HG03139 (cell line): Measurements from ENCODE around the gene EXOC2.
"Not testable (repeated sequence)": the region's sequence is repeated elsewhere in the genome, so short reads cannot be mapped to it uniquely, and the experiment has no call there.

Source experiments
- ATAC-seq: cut with Tn5 transposase; IDR thresholded peaks from one replicate; pipeline ENCODE4 v1.9.1; 2021; ENCODE audit not compliant: unreplicated experiment

EXOC2 gene

GRCh38 chr6:589090-589489 lies 103.8 kb downstream of the EXOC2 start:
- no peak for ATAC-seq

DNA sequence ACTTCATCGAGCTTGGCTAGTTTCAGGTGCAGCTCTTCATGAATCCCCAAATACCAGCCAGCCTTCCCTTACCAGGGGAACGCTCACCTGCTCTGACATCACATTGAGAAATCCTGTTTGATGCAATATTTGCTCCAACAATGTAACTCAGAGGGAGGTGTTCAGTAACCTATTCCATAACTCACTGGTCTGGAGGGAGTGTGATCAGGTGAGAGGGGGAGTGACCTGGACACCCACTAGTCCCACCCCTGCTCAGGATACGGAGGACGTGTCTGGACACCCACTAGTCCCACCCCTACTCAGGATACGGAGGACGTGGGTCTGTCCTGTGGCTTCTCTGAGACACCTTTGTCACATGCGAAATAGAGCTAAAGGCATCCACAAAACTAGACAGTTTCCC lies 106.4 kb downstream of the EXOC2 start:
- ATAC-seq, result no peak

DNA sequence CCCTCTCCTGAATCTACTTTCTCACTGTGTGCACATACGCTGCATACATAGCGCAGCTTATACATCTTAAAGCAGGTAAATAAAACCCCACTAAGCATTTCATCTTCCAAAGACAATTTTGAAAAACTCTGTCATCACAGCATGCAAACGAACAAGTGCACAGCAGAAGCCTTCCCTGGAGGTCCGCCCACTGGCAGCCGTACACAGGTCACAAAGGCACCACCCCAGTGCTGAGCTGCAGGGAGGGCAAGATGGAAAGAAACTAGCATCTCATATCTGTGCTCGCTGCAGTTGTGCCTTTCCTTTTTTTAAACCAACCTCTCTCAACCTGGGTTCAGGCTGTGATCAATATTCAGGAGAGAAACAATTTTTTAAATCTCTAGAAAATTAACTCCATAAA lies 109.3 kb downstream of the EXOC2 start:
- ATAC-seq, result no peak

- no peak for ATAC-seq
These were observed 109.8 kb downstream of the EXOC2 start for GRCh38 chr6:583116-583515.

- ATAC-seq, result no peak
These were observed 110.6 kb downstream of the EXOC2 start for GRCh38 chr6:582370-582769.

GRCh38 chr6:579339-579738 lies 113.6 kb downstream of the EXOC2 start:
- no peak for ATAC-seq

DNA sequence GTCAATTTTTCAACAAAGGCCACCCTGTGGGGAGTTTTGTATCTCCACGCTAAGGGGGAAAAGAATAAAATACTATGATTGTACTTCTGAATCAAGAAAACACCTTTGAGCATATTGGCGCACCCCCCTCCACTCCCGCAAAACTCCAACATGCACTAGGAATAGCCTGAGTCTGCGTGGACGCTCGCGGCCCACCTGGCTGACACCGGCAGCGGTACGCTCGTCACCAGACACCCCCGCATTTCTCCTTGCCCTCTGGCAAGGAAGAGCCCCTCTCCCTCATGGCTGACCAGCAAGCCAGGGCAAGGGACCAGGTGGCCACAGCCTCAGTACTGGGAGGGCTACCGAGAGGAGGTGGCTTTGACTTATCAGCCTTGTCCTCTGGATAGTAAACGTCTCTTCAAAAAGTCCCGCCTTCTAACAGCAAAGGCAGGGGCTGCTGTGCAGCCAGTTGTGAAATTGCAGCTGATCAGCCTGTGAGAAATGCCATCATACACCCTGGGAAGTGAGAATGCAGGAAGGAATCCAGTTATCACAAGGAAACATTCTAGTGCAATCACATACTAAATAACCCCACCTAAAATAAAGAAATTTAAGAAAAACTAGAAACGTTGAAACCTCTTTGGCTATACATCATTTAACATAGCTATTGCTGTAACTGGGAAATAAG lies 120.2 kb downstream of the EXOC2 start:
- ATAC-seq, result no peak

DNA sequence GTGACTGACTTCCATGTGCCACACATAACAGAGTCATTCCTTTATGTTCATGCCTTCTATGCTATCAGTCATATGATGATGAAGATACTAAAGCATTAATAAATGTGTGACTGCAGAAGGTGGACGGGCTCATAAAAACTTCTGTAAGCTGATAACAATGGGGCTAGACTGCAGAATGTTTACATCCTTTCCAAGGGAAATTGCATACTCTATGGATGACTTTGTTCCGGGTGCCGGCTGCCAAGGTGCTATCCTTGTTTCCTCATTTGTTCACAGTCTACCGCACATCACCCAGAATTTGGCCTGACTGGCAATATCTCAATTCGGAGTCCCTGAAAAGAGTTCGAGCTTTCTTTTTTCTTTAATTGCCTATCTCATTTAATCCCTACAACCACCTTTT lies 121.0 kb downstream of the EXOC2 start:
- ATAC-seq, result no peak

DNA sequence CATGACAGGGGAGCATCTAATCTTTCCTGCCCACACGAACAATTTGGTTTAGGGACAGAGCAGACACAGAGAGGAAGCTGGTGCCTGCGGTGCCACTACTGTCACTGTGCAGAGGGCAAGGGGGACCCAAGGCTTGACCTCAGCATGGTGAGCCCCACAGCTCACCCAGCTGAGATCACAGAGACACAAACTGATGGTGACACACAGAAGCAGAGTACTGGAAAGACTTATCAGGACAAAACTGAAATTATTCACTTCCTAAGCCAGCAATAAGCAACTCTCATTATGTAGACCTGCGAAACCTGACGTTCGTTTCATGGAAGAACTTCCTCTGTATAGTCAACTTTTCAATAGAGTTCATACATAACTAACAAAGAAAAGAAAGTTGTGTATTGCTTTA lies 122.1 kb downstream of the EXOC2 start:
- no peak for ATAC-seq

DNA sequence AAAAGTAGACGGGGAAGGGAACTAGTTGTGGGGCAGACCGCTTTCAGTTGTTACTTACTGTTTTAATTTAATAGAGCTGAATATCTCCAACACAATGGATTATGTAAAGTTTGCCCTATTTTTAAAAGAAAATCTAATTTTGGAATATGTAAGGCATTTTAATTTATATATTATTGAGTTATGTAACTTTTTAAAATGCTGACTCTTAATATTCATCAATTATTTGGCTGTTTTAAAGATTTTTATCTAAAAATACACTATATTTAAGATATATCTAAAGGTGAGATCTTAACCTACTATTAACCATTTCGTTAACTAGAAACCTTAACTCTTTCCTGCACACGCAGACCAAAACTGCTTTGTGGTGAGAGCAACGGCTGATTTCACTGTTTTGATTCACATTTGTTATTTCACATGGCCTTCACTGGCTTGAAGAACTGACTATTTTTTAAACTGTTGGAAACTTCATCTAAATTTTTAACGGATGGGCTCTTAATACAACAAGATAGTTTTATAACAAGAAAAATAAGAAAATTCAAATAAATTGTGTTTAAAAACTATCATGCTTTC lies 123.9 kb downstream of the EXOC2 start:
- ATAC-seq, result no peak

DNA sequence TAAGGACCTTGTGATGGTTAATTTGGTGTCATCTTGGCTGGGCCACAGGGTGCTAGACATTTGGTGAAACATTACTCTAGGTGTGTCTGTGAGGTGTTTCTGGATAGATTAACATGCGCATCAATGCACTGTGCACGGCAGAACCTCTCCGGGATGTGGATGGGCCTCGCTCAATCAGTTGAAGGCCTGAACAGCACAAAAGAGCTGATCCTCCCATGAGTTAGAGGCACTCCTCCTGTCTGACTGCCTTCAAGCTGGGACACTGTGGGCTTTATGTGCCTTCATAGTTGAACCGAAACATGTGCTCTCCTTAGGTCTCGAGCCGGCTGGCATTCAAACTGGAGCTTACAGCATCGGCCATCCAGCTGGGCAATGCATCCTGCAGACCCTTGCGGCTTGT lies 124.9 kb downstream of the EXOC2 start:
- ATAC-seq, result no peak

DNA sequence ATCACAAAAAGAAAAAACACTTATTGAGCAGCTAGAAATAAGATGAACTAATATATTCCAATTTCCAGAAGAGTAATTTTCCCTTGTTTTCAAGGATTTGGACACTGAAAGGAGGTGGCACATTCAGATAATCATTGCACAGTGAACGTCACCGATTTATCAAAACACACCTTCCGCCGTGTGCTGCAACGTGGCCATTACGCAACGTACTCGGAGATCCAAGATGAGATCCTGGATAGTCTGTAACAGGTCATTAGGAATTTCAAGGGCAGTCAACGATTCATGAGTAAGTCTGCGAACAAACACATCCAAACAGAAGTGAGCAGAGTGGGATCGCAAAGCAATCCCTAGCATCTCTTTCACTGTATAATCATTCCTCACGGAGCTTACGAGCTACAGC lies 129.1 kb downstream of the EXOC2 start:
- no peak for ATAC-seq

DNA sequence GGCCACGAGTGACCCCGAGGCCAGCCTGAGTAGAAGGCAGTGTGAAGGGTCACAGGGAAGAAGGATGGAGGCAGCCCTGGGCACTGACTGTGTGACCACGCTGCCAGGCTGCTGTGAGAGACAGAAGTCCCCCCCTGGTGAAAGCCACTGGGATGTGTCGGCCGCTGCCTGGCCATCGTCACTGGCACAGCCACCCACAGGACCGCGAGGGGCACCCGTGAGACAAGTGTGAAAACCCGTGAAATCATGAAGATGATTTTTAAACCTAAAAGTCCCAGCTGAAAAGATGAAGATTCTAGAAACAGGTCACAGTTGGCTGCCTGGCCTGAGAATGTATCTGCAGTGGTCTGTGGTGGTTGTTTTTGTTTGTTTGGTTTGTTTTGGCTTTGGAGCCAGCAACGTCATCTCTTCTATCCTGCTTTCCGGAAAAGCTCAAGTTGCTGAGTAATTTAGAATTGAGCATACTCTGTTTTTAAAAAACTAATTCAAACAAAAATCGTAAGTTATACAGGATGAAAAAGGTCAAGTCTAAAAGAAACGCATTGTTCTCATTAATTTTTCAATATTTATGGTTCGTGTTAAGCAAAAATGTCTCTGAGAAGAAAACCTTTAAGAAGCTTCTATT lies 130.8 kb downstream of the EXOC2 start:
- ATAC-seq, result no peak

GRCh38 chr6:561335-561734 lies 131.6 kb downstream of the EXOC2 start:
- ATAC-seq, result not testable (repeated sequence)

GRCh38 chr6:558959-559358 lies 134.0 kb downstream of the EXOC2 start:
- ATAC-seq, result no peak

DNA sequence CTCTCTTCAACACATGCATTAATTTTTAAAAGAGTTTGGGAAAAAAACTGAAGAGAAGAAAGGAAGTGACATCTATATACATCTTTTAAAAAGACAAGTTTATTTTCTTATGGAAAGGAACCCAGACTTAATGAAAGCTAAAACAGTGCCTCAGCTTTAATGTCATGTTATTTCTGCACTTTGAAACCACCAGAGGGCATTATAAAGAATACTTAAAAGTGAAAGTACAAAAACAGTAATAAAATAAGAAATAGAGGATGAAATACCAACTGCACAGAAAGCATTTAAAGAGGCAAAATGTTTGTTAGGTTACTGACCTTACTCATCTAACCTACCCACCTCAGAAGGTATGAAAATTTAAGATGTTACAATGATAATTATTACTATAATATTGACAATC lies 134.8 kb downstream of the EXOC2 start:
- no peak for ATAC-seq

- no peak for ATAC-seq
These were observed 141.0 kb downstream of the EXOC2 start for GRCh38 chr6:551829-552350.

GRCh38 chr6:551405-551804 lies 141.5 kb downstream of the EXOC2 start:
- no peak for ATAC-seq

DNA sequence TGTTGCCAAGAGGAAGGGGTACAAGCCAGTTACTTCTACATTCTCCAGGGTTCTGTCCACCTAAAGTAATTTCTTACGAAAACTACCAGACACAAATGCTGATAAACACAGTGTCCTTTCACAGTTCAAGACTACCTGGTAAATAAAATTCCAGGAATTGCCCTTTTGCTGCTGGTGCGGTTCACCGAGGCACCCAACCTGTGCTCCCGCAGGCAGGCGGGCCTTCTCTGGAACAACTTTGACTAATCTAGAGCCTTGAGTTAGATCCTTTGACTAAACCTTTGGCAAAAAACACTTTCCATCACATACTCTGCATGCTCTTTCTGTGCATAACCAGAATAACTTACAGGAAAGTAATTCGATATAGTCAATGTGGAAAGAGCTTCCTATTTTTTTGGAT lies 143.0 kb downstream of the EXOC2 start:
- ATAC-seq, result no peak

DNA sequence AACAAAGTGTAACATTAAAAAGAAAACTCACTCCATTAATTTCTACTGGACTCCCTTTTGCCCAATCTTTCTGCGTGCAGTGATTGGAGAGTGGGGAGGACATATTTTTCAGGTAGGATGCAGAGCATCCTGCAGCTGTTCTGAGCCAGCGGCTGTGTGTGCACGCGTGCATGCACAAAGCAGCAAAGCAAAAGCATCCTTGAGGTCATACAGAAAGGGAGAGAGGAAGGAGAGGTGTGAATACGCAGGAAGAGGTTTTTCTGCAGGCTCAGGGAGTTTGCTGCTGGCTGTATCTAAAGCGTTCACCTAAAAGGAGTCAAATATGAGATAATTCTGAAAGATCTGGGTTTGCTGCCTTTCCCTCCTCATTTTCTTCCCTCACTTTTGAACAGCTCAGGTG lies 144.4 kb downstream of the EXOC2 start:
- ATAC-seq, result no peak

- ATAC-seq, result no peak
These were observed 144.8 kb downstream of the EXOC2 start for GRCh38 chr6:548091-548490.

DNA sequence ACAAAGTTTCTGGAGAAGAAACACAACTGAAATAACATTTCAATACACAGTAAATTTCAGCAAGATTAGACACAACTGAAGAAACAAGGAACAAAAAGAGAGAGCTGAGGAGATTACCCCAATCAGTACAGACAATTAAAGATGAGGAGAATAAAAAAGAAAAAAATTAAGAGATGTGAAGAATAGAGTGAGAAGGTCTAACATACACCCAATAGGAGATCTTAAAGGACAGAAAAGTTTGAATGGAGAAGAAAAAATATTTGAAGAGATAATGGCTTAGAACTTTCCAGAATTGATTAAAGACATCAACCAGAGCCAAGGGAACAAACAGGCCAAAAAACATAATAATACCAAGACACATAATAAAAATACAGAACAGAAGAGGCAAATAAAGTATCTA lies 152.4 kb downstream of the EXOC2 start:
- no peak for ATAC-seq

- no peak for ATAC-seq
These were observed 155.8 kb downstream of the EXOC2 start for GRCh38 chr6:537114-537513.
